ENCODE results near the gene DEF6. TPM values are rescaled to one million over a fixed set of nuclear protein-coding genes. Genes with fewer than 3 reads are reported as not detected.
A peak's percentile ranks its signal among the peaks of the same experiment; 100 is the strongest.

Gene DEF6
- polyA plus RNA-seq, 1 of the 3 experiments (the other 2 are of a cell fraction) = 0.13 TPM

GRCh38 chr6:35359744-35360348 is 62.2 kb downstream of the DEF6 start:
- peak overlapping the region; percentile 43 to 45; a peak in 2 of 4 replicates for H3K27ac ChIP-seq (ENCODE audit: low read depth in 2 of 2, low read length in 1 of 2)
- peaks cover 23% of the 10 kb centered on the region; the same call in 1 of the 2 replicates for H3K79me2 ChIP-seq (ENCODE audit: insufficient read depth)
- H3K4me3 ChIP-seq (ENCODE audit: low read depth in 2 of 2, low read length in 1 of 2) = no peak overlapping the region
- peaks cover 11 to 46% of the 10 kb centered on the region in 2 experiments; a peak in 1 of 4 replicates for H3K4me1 ChIP-seq (ENCODE audit: control insufficient read depth in 1 of 2, insufficient read depth in 2 of 2, low read depth in 1 of 2, low read length in 1 of 2)
- no peaks in the 10 kb centered on the region for H3K27me3 ChIP-seq (ENCODE audit: insufficient read depth)
- WGBS (ENCODE audit: low lambda C conversion rate) = 14% methylated on average over 2 of the region's 2 CpGs
- H3K4me2 ChIP-seq = peak overlapping the region; percentile 1; the same call in 1 of the 2 replicates
- CTCF ChIA-PET = interaction anchor here (2.0 kb wide), 1 partner anchor 90 kb away, joined by 8 read pairs; no protein-coding TSS in a partner anchor
- no peaks in the 10 kb centered on the region for H3K9me3 ChIP-seq
- H3K9me2 ChIP-seq = no peaks in the 10 kb centered on the region
- H3F3A ChIP-seq (replicated peaks; ENCODE audit: insufficient read depth) = peaks cover 3% of the 10 kb centered on the region
- no peak for TF ChIP-seq TCF12 (IDR thresholded peaks at IDR 0.05)
- TF ChIP-seq PBX3 (IDR thresholded peaks at IDR 0.05) = 0 out of 2 replicates have a peak, but pooled peaks have one; percentile 5
- TF ChIP-seq NFIC (IDR thresholded peaks at IDR 0.05; ENCODE audit: borderline replicate concordance) = peak; percentile 70
- 0 out of 2 replicates have a peak, but pooled peaks have one; percentile 19 for TF ChIP-seq RXRA (IDR thresholded peaks at IDR 0.05; ENCODE audit: borderline replicate concordance, low read depth)
- H3K36me3 ChIP-seq (replicated peaks in 1 of 2; ENCODE audit: control insufficient read depth in 1 of 2, insufficient read depth in 2 of 2, low read length in 1 of 2) = peaks cover 7 to 10% of the 10 kb centered on the region in 2 experiments
- no peak overlapping the region for H3K9ac ChIP-seq
- no peak for DNase-seq
- H4K20me1 ChIP-seq (ENCODE audit: insufficient read depth) = no peaks in the 10 kb centered on the region; the same call in 1 of the 2 replicates
- POLR2A ChIA-PET = no interaction called here
- no peak overlapping the region for H2AFZ ChIP-seq (ENCODE audit: low read depth)

GRCh38 chr6:35360349-35361138 is 62.9 kb downstream of the DEF6 start:
- Histone ChIP-seq H3K27ac (ENCODE audit: low read depth in 2 of 2, low read length in 1 of 2) (peak overlapping the region; percentile 43 to 44; a peak in 2 of 4 replicates), H3K79me2 (ENCODE audit: insufficient read depth) (peaks cover 22% of the 10 kb centered on the region; the same call in 1 of the 2 replicates), H3K4me3 (ENCODE audit: low read depth in 2 of 2, low read length in 1 of 2) (no peak overlapping the region), H3K27me3 (ENCODE audit: insufficient read depth) (no peaks in the 10 kb centered on the region), H3K36me3 (replicated peaks in 1 of 2; ENCODE audit: control insufficient read depth in 1 of 2, insufficient read depth in 2 of 2, low read length in 1 of 2) (peaks cover 7 to 10% of the 10 kb centered on the region in 2 experiments), H4K20me1 (ENCODE audit: insufficient read depth) (no peaks in the 10 kb centered on the region; the same call in 1 of the 2 replicates), H3K9me2 (no peaks in the 10 kb centered on the region), H3K4me2 (peak overlapping the region; percentile 1; the same call in 1 of the 2 replicates), H3K4me1 (ENCODE audit: control insufficient read depth in 1 of 2, insufficient read depth in 2 of 2, low read depth in 1 of 2, low read length in 1 of 2) (peaks cover 11 to 46% of the 10 kb centered on the region in 2 experiments; a peak in 1 of 4 replicates), H3K9ac (no peak overlapping the region), H3K9me3 (no peaks in the 10 kb centered on the region), H3F3A (replicated peaks; ENCODE audit: insufficient read depth) (peaks cover 3% of the 10 kb centered on the region), H2AFZ (ENCODE audit: low read depth) (no peak overlapping the region)
- TF ChIP-seq MXI1 (IDR thresholded peaks at IDR 0.05; ENCODE audit: low read depth, low read length) (no peak), EP300 (IDR thresholded peaks at IDR 0.05; ENCODE audit: borderline replicate concordance in 1 of 2, low read depth in 1 of 2, low read length in 1 of 2) (0 out of 4 replicates have a peak, but pooled peaks of 1 of the 2 experiments have one; percentile 38), POLR2AphosphoS5 (IDR thresholded peaks at IDR 0.05; ENCODE audit: low read depth, low read length) (no peak)
- TF ChIP-seq, protein P1, sequence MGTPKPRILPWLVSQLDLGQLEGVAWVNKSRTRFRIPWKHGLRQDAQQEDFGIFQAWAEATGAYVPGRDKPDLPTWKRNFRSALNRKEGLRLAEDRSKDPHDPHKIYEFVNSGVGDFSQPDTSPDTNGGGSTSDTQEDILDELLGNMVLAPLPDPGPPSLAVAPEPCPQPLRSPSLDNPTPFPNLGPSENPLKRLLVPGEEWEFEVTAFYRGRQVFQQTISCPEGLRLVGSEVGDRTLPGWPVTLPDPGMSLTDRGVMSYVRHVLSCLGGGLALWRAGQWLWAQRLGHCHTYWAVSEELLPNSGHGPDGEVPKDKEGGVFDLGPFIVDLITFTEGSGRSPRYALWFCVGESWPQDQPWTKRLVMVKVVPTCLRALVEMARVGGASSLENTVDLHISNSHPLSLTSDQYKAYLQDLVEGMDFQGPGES (IDR thresholded peaks at IDR 0.05; ENCODE audit: low read depth, low read length) = no peak
- CTCF ChIA-PET = interaction anchor here (1.4 to 2.0 kb wide), 2 partner anchors 16 to 89 kb away, joined by 3 to 8 read pairs; no protein-coding TSS in a partner anchor
- DNase-seq = peak; percentile 42
- POLR2A ChIA-PET = no interaction called here
- 80% methylated on average over 8 of the region's 8 CpGs for WGBS (ENCODE audit: low lambda C conversion rate)
